Ovary (tissue), 9 donors: Measurements from ENCODE around the gene CDC6. TPM values are rescaled to one million over a fixed set of nuclear protein-coding genes. Genes with fewer than 3 reads are reported as not detected.
A peak's percentile ranks its signal among the peaks of the same experiment; 100 is the strongest.

Experiments
- DNase-seq, 5 donors: peaks; one replicate each; pipeline ENCODE4 v3.0.0-alpha.2; 2019 to 2020
- H3K27ac ChIP-seq, 2 donors: fragments of 200-600 bp; one replicate each; pipeline versions ENCODE4 v1.5.1 to v1.8.0; 2019 to 2022
- H3K27me3 ChIP-seq: fragments of 200-600 bp; one replicate; pipeline ENCODE4 v1.8.0; 2022
- H3K36me3 ChIP-seq: fragments of 200-600 bp; sonication (generic); one replicate; pipeline ENCODE4 v1.5.1; 2019
- H3K4me1 ChIP-seq: one replicate; pipeline ENCODE4 v1.8.1; 2013; ENCODE audit warnings: mild to moderate bottlenecking, moderate library complexity; ENCODE audit not compliant: insufficient read depth
- H3K4me3 ChIP-seq: fragments of 200-600 bp; sonication (generic); one replicate; pipeline ENCODE4 v1.5.1; 2017
- H3K9me3 ChIP-seq, 2 donors: fragments of 200-600 bp in 1 of 2; sonication (generic) in 1 of 2; one replicate each; pipeline versions ENCODE4 v1.5.1 to v1.8.1; 2013 to 2019; ENCODE audit warnings: mild to moderate bottlenecking in 1 of 2, moderate library complexity in 1 of 2
- CTCF ChIP-seq, 3 donors: fragments of 450-650 bp in 2 of 3; fragments of 200-600 bp in 1 of 3; IDR thresholded peaks; one replicate each; pipeline versions ENCODE4 v1.5.1 to v1.8.0; 2016 to 2022; ENCODE audit warnings: antibody characterized with exemption in 3 of 3, mild to moderate bottlenecking in 1 of 3
- EP300 ChIP-seq: sonication (generic); formaldehyde crosslinking; IDR thresholded peaks from one replicate; pipeline ENCODE4 v1.6.1; 2017; ENCODE audit warnings: antibody characterized with exemption
- POLR2A ChIP-seq: fragments of 450-650 bp; IDR thresholded peaks from one replicate; pipeline ENCODE4 v1.6.1; 2017; ENCODE audit warnings: antibody characterized with exemption, mild to moderate bottlenecking, moderate library complexity
- WGBS, 3 donors: extraction: QIAGEN DNeasy Blood & Tissue Kit in 1 of 3; methylation state at CpG; one replicate each; pipeline versions ENCODE4 v1.1.5 to v1.1.7; 2013 to 2017; 5-methylcytosine and 5-hydroxymethylcytosine counted together
- intact Hi-C, 4 donors: fragments of 100-400 bp; cut with DNase I; formaldehyde crosslinking; loops; one replicate each; pipeline versions ENCODE4 v1.11.0 to v1.15.1; 2022 to 2023
- polyA plus RNA-seq, 2 donors: library from polyadenylated mRNA; stranded (reverse); fragments of 200-250 nt in 1 of 2; fragments of 350-450 nt in 1 of 2; fragmentation: Illumina TruSeq in 1 of 2; extraction: RNeasy Lipid Tissue Mini Kit (QIAGEN cat#74804) in 1 of 2; gene quantifications; one replicate each; pipeline ENCODE4 v1.2.3, GENCODE V29; 2013 to 2014
- total RNA-seq, 7 donors: library from RNA; depleted of rRNA in 2 of 7; stranded (reverse); fragments of >200 nt in 2 of 7; fragmentation: NEBNext Ultra II Directional in 3 of 7; extraction: Animal tissue kit (Norgen Biotek cat#: 25700) in 3 of 7; gene quantifications; one replicate each; pipeline versions ENCODE4 v1.1.0 to v1.2.4, GENCODE V29; 2016 to 2023
- donor health status: DM: no; HTN: no; CAD: no; lungs with moderate emphysema.
- donor health status: DM: no; HTN: no; CAD: no.
- donor health status: Bipolar disorder and iron deficiency.
- donor health status: DM: yes; HTN: yes; CAD: no.
- donor health status: DM: no; HTN: no; CAD: no.
- donor health status: DM: yes; HTN: yes; CAD: no.

Gene CDC6
- total and polyA plus RNA-seq, 9 donors, result 0.34 to 3.8 (median 0.80) TPM

GRCh38 chr17:40352237-40352778 lies 64.6 kb downstream of the CDC6 start:
- intact Hi-C loops, result loop anchor here (2.0 to 10.0 kb wide), 7 partner anchors 35 to 202 kb away; partner anchors contain the start of gene RARA (in 1 of the 4)
- no peak for TF ChIP-seq CTCF (IDR thresholded peaks at IDR 0.05)
- no peak for TF ChIP-seq POLR2A
- no peak for TF ChIP-seq EP300
- Histone ChIP-seq H3K27ac (no peak overlapping the region), H3K9me3 (no peaks in the 10 kb centered on the region), H3K36me3 (no peaks in the 10 kb centered on the region), H3K4me1 (peaks cover 28% of the 10 kb centered on the region), H3K4me3 (no peak overlapping the region), H3K27me3 (no peaks in the 10 kb centered on the region)
- DNase-seq, result peak in 1 of 5 donors; percentile 28
- 73 to 78% (median 78%) methylated on average over 7 of the region's 7 CpGs for WGBS, 3 donors

- 78 to 87% (median 84%) methylated on average over 9 of the region's 9 CpGs for WGBS, 3 donors
- H3K4me1 ChIP-seq, result peaks cover 23% of the 10 kb centered on the region
- H3K27ac ChIP-seq, result no peak overlapping the region
These were observed 65.2 kb downstream of the CDC6 start for GRCh38 chr17:40352779-40353394.

More at GRCh38 chr17:40352779-40353394, 65.2 kb downstream of the CDC6 start:
- Histone ChIP-seq H3K9me3 (no peaks in the 10 kb centered on the region), H3K36me3 (no peaks in the 10 kb centered on the region), H3K27me3 (no peaks in the 10 kb centered on the region), H3K4me3 (no peak overlapping the region)
- peak in 1 of 5 donors; percentile 16 for DNase-seq
- TF ChIP-seq EP300 (no peak), POLR2A (no peak), CTCF (IDR thresholded peaks at IDR 0.05) (no peak)
- intact Hi-C loops, result loop anchor here (2.0 to 10.0 kb wide), 7 partner anchors 36 to 202 kb away; partner anchors contain the start of gene RARA (in 1 of the 4)

Other genes with a start within 250 kb of the CDC6 start
- 10 to 100 TPM; 42.2 to 73.9 (median 66.7) TPM for gene MED24, start 233.5 kb upstream of the CDC6 start, total RNA-seq
- gene MED24, start 233.5 kb upstream of the CDC6 start, polyA plus RNA-seq, result 10 to 100 TPM; 45.1 to 51.3 TPM
- gene THRA, start 224.9 kb upstream of the CDC6 start, total RNA-seq, result 100 to 1,000 TPM in 2 of 7 donors, 10 to 100 TPM in 5; 51.4 to 129 (median 89.3) TPM
- gene THRA, start 224.9 kb upstream of the CDC6 start, polyA plus RNA-seq, result 10 to 100 TPM; 77.5 to 87.2 TPM
- 10 to 100 TPM; 10.7 to 73.8 (median 23.7) TPM for gene NR1D1, start 187.3 kb upstream of the CDC6 start, total RNA-seq
- gene NR1D1, start 187.3 kb upstream of the CDC6 start, polyA plus RNA-seq, result 10 to 100 TPM; 11.8 to 59.0 TPM
- 100 to 1,000 TPM in 1 of 7 donors, 10 to 100 TPM in 6; 59.6 to 110 (median 83.3) TPM for gene MSL1, start 165.9 kb upstream of the CDC6 start, total RNA-seq
- gene MSL1, start 165.9 kb upstream of the CDC6 start, polyA plus RNA-seq, result 100 to 1,000 TPM in 1 of 2 donors, 10 to 100 TPM in 1; 60.8 to 122 TPM
- 100 to 1,000 TPM in 4 of 7 donors, 10 to 100 TPM in 3; 39.9 to 122 (median 106) TPM for gene CASC3, start 147.3 kb upstream of the CDC6 start, total RNA-seq
- 100 to 1,000 TPM in 1 of 2 donors, 10 to 100 TPM in 1; 53.1 to 113 TPM for gene CASC3, start 147.3 kb upstream of the CDC6 start, polyA plus RNA-seq
- gene RAPGEFL1, start 110.4 kb upstream of the CDC6 start, total RNA-seq, result 1 to 10 TPM; 3.6 to 9.1 (median 6.4) TPM
- 1 to 10 TPM; 1.4 to 2.3 TPM for gene RAPGEFL1, start 110.4 kb upstream of the CDC6 start, polyA plus RNA-seq
- gene WIPF2, start 68.6 kb upstream of the CDC6 start, total RNA-seq, result 10 to 100 TPM in 6 of 7 donors, 1 to 10 TPM in 1; 6.1 to 23.0 (median 18.4) TPM
- 10 to 100 TPM in 1 of 2 donors, 1 to 10 TPM in 1; 8.4 to 27.8 TPM for gene WIPF2, start 68.6 kb upstream of the CDC6 start, polyA plus RNA-seq
- 100 to 1,000 TPM in 1 of 7 donors, 10 to 100 TPM in 6; 19.8 to 100 (median 62.2) TPM for gene RARA, start 21.3 kb downstream of the CDC6 start, total RNA-seq
- 10 to 100 TPM; 21.8 to 39.9 TPM for gene RARA, start 21.3 kb downstream of the CDC6 start, polyA plus RNA-seq
- 1 to 10 TPM in 2 of 7 donors, under 1 TPM in 3, not detected in 2; 0.66 to 1.8 (median 0.92) TPM for gene GJD3, start 76.9 kb downstream of the CDC6 start, total RNA-seq
- under 1 TPM in 1 of 2 donors, not detected in 1; 0.24 TPM for gene GJD3, start 76.9 kb downstream of the CDC6 start, polyA plus RNA-seq
- gene TOP2A, start 130.0 kb downstream of the CDC6 start, total RNA-seq, result 1 to 10 TPM in 3 of 7 donors, under 1 TPM in 4; 0.36 to 4.5 (median 0.82) TPM
- gene TOP2A, start 130.0 kb downstream of the CDC6 start, polyA plus RNA-seq, result 1 to 10 TPM; 1.2 to 3.3 TPM
- gene IGFBP4, start 155.6 kb downstream of the CDC6 start, total RNA-seq, result 1,000 to 10,000 TPM in 5 of 7 donors, 100 to 1,000 TPM in 2; 457 to 3,447 (median 1,460) TPM
- 100 to 1,000 TPM; 634 to 809 TPM for gene IGFBP4, start 155.6 kb downstream of the CDC6 start, polyA plus RNA-seq
- gene TNS4, start 213.7 kb downstream of the CDC6 start, total RNA-seq, result 1 to 10 TPM in 1 of 7 donors, under 1 TPM in 2, not detected in 4; 0.13 to 6.2 (median 0.95) TPM
- under 1 TPM in 1 of 2 donors, not detected in 1; 0.13 TPM for gene TNS4, start 213.7 kb downstream of the CDC6 start, polyA plus RNA-seq